Astrocyte of the cerebellum (primary cell): ENCODE measurements around the gene MAP3K7.

ENCODE experiments used
- DNase-seq: peaks from one replicate; pipeline ENCODE4 v3.0.0-alpha.2; 2011; ENCODE audit warnings: low read depth
- H3K4me3 ChIP-seq: 2 replicates; pipeline ENCODE4 v1.5.1; 2011; ENCODE audit warnings: mild to moderate bottlenecking, low read depth, low read length, moderate library complexity
- CTCF ChIP-seq: IDR thresholded peaks from 2 replicates; pipeline ENCODE4 v1.5.1; 2012; ENCODE audit warnings: low read length, low read depth, moderate library complexity, mild to moderate bottlenecking; ENCODE audit errors: missing control alignments
- in situ Hi-C: cut with HindIII; loops from 2 replicates; pipeline ENCODE4 v1.10.0; 2017; ENCODE audit warnings: low sequenced_read_pairs

The MAP3K7 gene

GRCh38 chr6:90466154-90466940 lies 120.5 kb downstream of the MAP3K7 start:
- no peak for DNase-seq
- in situ Hi-C loops = no loop called here
- TF ChIP-seq CTCF = no peak
- no peak overlapping the region for H3K4me3 ChIP-seq

GRCh38 chr6:90465686-90466085 lies 121.2 kb downstream of the MAP3K7 start:
- no peak for DNase-seq
- in situ Hi-C loops = no loop called here
- no peak for TF ChIP-seq CTCF
- H3K4me3 ChIP-seq = no peak overlapping the region

GRCh38 chr6:90464507-90464906 lies 122.4 kb downstream of the MAP3K7 start:
- in situ Hi-C loops = no loop called here

GRCh38 chr6:90463874-90464273 lies 123.0 kb downstream of the MAP3K7 start:
- no peak for DNase-seq
- H3K4me3 ChIP-seq = no peak overlapping the region
- in situ Hi-C loops = no loop called here
- TF ChIP-seq CTCF = no peak

More at GRCh38 chr6:90464507-90464906, 122.4 kb downstream of the MAP3K7 start:
- H3K4me3 ChIP-seq = no peak overlapping the region
- DNase-seq = no peak
- no peak for TF ChIP-seq CTCF
